Activated T-cell treated with anti-CD3 and anti-CD28 coated beads for 1 hour (primary cell): ENCODE results near the gene AKIP1.

ENCODE experiments used
- DNase-seq: peaks from one replicate; pipeline ENCODE4 v3.0.0-alpha.2; 2020; ENCODE audit warnings: low read depth

Gene AKIP1

DNA sequence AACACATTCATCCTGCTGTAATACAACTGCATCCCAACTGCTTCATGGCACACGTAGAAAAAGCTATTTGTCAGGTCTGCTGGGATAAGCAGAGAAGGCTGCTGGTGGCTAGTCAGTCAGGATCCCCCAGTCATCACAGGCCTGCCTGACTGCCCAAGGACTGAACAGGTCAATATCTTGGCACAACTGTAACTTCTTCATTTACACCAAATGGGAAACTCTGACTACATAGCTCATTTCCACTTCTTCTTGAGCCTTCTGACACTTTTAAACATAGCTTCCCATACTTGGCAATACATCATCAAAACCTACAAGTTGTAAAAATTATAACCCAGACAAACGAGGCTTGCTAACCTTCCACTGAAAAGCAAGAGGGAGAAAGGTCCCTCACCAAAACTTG is 50.4 kb downstream of the AKIP1 start:
- no peak for DNase-seq

DNA sequence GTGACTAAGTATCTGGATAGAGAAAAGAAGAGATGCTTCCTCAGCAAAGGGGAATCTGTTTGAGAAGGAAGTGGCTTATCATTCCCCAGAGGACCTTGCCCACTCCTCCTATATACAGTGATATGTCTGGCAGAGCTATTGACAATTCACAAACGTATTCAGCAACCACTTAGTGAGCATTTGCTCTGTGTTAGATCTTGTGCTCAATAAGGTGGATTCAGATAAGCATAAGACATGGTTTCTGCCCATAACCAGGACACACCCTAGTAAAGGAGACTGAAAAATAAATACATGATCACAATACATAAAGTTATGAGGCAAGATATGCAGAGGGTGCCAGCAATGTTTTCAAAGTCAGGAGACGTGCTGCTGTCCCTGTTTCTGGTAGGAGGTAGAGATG is 51.9 kb downstream of the AKIP1 start:
- no peak for DNase-seq

DNA sequence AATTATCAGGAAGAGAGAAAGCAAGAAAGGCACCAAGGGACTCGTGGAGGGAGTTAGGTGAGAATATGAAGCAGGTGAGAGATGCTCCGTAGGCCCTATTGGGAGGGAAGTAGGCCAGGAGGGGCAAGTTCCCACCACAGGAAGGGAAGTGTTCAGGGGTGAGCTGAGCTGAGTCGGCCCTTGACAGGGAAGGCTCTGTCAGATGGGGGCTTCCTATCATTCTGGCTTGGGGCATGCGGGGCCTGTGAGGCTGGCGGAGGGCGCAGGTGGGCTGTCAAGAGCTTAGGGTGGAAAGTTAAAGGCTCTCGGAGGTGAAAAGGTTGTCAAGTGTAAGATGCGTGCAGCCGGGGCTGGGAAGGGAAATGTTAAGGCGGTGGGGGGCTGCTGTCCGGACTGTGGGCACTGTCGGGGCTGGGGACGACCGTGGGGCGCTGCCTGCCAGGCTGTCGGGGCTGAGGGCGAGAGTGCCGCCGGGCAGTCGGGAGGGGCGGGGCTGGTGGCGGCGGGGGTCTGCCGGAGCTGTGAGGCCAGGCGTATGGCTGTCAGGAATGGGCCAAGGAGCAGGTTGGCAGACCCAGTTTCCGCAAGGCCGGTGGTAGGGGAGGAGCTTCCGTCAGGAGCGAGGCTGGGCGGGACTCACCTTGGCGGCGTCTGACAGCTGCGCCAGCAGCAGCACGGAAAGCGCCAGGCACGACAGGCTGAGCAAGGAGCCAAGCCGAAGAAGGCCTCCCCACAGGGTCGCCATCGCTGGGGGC is 52.8 kb downstream of the AKIP1 start:
- peak; percentile 60 for DNase-seq

DNA sequence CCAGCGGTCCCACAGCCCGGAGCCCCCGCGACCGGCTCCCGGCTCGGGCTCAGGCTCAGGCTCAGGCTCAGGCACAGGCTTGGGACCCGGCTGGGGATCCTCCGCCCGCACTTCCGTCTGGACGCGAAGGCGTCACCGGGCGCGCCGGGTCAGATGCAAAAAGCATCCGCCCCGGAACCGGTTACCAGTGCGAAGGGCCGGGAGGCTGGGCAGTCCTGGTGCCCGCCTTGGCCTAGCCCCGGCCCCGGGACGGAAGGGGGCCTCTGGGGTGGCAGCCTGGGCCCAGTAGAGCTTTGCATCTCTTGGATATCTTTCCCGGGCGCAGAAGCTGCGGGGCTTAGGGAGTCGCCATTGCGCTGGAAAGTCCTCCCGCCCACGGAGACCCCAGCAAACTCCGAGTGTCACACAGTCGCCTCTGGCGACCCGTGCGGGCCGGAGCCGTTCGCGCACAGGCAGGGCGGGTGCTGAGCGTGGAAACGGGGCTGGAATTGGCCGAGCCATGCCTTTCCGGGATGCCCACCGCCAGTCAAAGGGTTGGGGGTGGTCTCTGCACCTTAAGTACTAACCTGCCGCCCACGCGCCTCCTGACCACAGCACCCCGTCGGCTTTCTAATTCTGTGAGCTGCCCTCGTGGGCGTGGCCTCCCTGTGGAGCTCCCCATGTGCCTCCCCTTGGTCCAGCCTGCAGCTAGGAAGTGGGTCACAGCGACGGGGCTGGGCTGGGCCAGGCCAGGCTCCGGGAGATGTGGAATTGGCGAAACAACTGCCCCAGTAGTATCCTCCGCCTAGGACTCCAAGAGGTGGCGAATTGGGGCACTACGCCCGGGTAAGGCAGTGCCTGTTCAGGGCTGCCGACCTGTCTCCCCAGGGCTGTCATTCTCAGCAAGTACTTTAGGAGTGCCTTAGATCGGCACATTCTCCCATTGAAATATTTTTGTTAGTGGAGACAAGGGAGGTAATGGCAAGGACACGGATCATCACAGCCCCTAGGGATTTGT is 53.6 kb downstream of the AKIP1 start, which contains the start of gene TMEM9B:
Gene TMEM9B, minus strand, starts transcription at position 119 of the 997 bp plus-strand sequence. CDS start 129 bp downstream, outside the sequence.
- peak; percentile 65 for DNase-seq

DNA sequence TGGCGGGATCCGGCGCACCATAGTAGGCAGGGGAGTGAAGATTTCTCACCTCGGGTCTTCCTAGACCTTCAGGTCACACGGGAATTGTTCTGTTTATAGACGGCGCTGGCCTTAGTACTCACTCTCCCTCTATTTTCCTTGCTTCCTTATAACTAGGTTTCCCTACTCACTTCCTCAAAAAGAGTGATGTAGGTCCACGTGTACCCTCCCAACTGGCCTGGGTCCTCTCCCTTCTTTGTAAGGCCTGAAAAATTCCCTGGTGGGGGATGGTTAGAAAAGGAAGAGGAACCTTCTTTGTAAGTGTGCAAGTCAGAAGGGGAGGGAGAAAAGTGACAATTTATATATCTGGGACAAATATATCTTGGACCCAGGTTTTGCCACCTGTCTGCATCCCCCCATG is 56.2 kb downstream of the AKIP1 start:
- no peak for DNase-seq
